PC-3 (cell line): ENCODE data around the gene PZP. TPM values are rescaled to one million over a fixed set of nuclear protein-coding genes. Genes with fewer than 3 reads are reported as not detected.
"Not testable (repeated sequence)": the region's sequence is repeated elsewhere in the genome, so short reads cannot be mapped to it uniquely, and the experiment has no call there.

Experiments used
- ATAC-seq: fragments of 200-7000 bp; cut with Tn5 transposase; 2 replicates; pipeline ENCODE4 v1.9.1; 2020; ENCODE audit warnings: mild to moderate bottlenecking, moderate library complexity
- BruUV-seq: library from RNA; stranded (reverse); fragments of 400-500 nt; replicated peaks from 2 replicates; lab custom pipeline; 2021; lab: Mats Ljungman, UMichigan
- CTCF ChIA-PET: fragments of 300-600 bp; sonication (Branson Sonifier 250); formaldehyde crosslinking; loops from one replicate; lab custom pipeline; 2022; ENCODE audit warnings: antibody characterized with exemption; lab: Charles Lee
- POLR2A ChIA-PET: fragments of 300-600 bp; sonication (Branson Sonifier 250); formaldehyde crosslinking; loops from one replicate; lab custom pipeline; 2022; ENCODE audit warnings: antibody characterized with exemption; ENCODE audit not compliant: unreplicated experiment; lab: Charles Lee
- DNase-seq: peaks from one replicate; pipeline ENCODE4 v3.0.0-alpha.2; 2015
- H2AFZ ChIP-seq: fragments of 300-600 bp; sonication (generic); 2 replicates; pipeline ENCODE4 v1.6.0; 2016; ENCODE audit warnings: antibody characterized with exemption, low read length
- H3F3A ChIP-seq: fragments of 300-600 bp; sonication (generic); one replicate; pipeline ENCODE4 v1.6.0; 2017; ENCODE audit warnings: antibody characterized with exemption, low read length, control low read depth, mild to moderate bottlenecking; ENCODE audit not compliant: unreplicated experiment
- H3K27ac ChIP-seq: fragments of 300-600 bp; sonication (generic); 2 replicates; pipeline ENCODE4 v1.5.1; 2016; ENCODE audit warnings: mild to moderate bottlenecking, low read length
- H3K27me3 ChIP-seq: fragments of 300-600 bp; sonication (generic); 2 replicates; pipeline ENCODE4 v1.6.1; 2016; ENCODE audit warnings: low read length, mixed read lengths
- H3K36me3 ChIP-seq: fragments of 300-600 bp; sonication (generic); 2 replicates; pipeline ENCODE4 v1.6.1; 2016; ENCODE audit warnings: low read depth, mixed run types, low read length, mixed read lengths
- H3K4me1 ChIP-seq: fragments of 300-600 bp; sonication (generic); 2 replicates; pipeline ENCODE4 v1.5.1; 2016; ENCODE audit warnings: low read length; ENCODE audit not compliant: insufficient read depth
- H3K4me2 ChIP-seq: fragments of 300-600 bp; sonication (generic); 2 replicates; pipeline ENCODE4 v1.6.0; 2016; ENCODE audit warnings: low read length
- H3K4me3 ChIP-seq: fragments of 300-600 bp; sonication (generic); 2 replicates; pipeline ENCODE4 v1.5.1; 2016; ENCODE audit warnings: mild to moderate bottlenecking, low read length, mixed read lengths
- H3K79me2 ChIP-seq: fragments of 300-600 bp; sonication (generic); 2 replicates; pipeline ENCODE4 v1.6.1; 2017; ENCODE audit warnings: low read length, mixed read lengths
- H3K9ac ChIP-seq: fragments of 300-600 bp; sonication (generic); 2 replicates; pipeline ENCODE4 v1.6.0; 2016; ENCODE audit warnings: mild to moderate bottlenecking, low read length
- H3K9me2 ChIP-seq: fragments of 300-600 bp; sonication (generic); replicated peaks from 2 replicates; pipeline ENCODE4 v1.6.1; 2016; ENCODE audit warnings: mixed run types, low read length, mixed read lengths
- H3K9me3 ChIP-seq: fragments of 300-600 bp; sonication (generic); 2 replicates; pipeline ENCODE4 v1.6.1; 2016; ENCODE audit warnings: low read length, mixed read lengths
- H4K20me1 ChIP-seq: fragments of 300-600 bp; sonication (generic); 2 replicates; pipeline ENCODE4 v1.6.1; 2016; ENCODE audit warnings: low read length, mixed read lengths
- CTCF ChIP-seq: fragments of 300-600 bp; sonication (generic); conservative IDR thresholded peaks from 2 replicates; pipeline ENCODE4 v1.5.1; 2017; ENCODE audit warnings: antibody characterized with exemption, low read depth, mild to moderate bottlenecking, low read length
- EZH2 ChIP-seq: fragments of 300-600 bp; sonication (generic); IDR thresholded peaks from one replicate; pipeline ENCODE4 v1.6.1; 2017; ENCODE audit warnings: antibody characterized with exemption, mild to moderate bottlenecking, low read length; ENCODE audit not compliant: unreplicated experiment
- EZH2phosphoT487 ChIP-seq: fragments of 300-600 bp; sonication (generic); IDR thresholded peaks from 2 replicates; pipeline ENCODE4 v1.6.1; 2018; ENCODE audit warnings: mild to moderate bottlenecking, antibody characterized with exemption, low read length, borderline replicate concordance
- intact Hi-C: fragments of 100-400 bp; cut with micrococcal nuclease; formaldehyde crosslinking; loops from 2 replicates; pipeline ENCODE4 v1.9.0; 2023
- total RNA-seq: library from RNA; depleted of rRNA; stranded (reverse); fragments of >200 nt; gene quantifications from 2 replicates; pipeline ENCODE4 v1.2.3, GENCODE V29; 2014

The PZP gene
- total RNA-seq, 1 experiment from 2014 or later, result not detected

DNA sequence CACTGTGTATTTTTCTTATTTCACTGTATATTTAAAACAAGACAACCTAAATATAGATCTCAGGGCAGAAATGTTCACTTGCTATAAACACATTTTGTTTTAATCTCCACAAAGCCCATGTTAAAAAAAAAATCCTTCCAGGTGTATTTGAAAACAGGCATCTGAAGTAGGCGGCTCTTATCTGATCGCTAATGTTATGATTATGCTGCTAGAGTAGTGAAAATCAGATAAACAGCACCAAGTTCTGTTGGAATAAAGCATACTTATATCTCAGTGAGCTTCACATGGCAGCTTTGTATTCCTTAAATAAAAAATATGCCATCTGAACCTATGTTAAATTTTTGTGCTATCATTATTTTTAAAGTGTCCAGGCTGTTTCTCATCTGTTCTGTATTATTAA lies 47.6 kb upstream of the PZP start:
- H3K4me1 ChIP-seq, result no peaks in the 10 kb centered on the region
- BruUV-seq, result no TSS peak
- no peaks in the 10 kb centered on the region for H3K9me3 ChIP-seq
- DNase-seq, result no peak
- H3K27ac ChIP-seq, result no peak overlapping the region
- no peak overlapping the region for H3K4me2 ChIP-seq
- no peak overlapping the region for H3K4me3 ChIP-seq
- H4K20me1 ChIP-seq, result no peaks in the 10 kb centered on the region
- no peak for TF ChIP-seq EZH2phosphoT487
- TF ChIP-seq CTCF, result no peak
- TF ChIP-seq EZH2, result no peak
- ATAC-seq, result no peak
- ChIA-PET CTCF (no interaction called here), POLR2A (no interaction called here)
- no peaks in the 10 kb centered on the region for H3K79me2 ChIP-seq
- no peak overlapping the region for H2AFZ ChIP-seq
- H3K9me2 ChIP-seq, result no peaks in the 10 kb centered on the region
- H3K9ac ChIP-seq, result no peak overlapping the region
- H3K36me3 ChIP-seq, result no peaks in the 10 kb centered on the region
- H3F3A ChIP-seq, result no peaks in the 10 kb centered on the region
- intact Hi-C loops, result no loop called here
- peaks cover 60% of the 10 kb centered on the region for H3K27me3 ChIP-seq

- ATAC-seq (no peak), DNase-seq (no peak)
- Histone ChIP-seq H3K4me1 (no peaks in the 10 kb centered on the region), H3K27me3 (peaks cover 45% of the 10 kb centered on the region), H3K36me3 (no peaks in the 10 kb centered on the region), H3F3A (no peaks in the 10 kb centered on the region), H3K9me3 (no peaks in the 10 kb centered on the region), H3K4me2 (no peak overlapping the region), H2AFZ (no peak overlapping the region), H3K4me3 (no peak overlapping the region), H3K9ac (no peak overlapping the region), H3K9me2 (no peaks in the 10 kb centered on the region), H3K27ac (no peak overlapping the region), H3K79me2 (no peaks in the 10 kb centered on the region), H4K20me1 (no peaks in the 10 kb centered on the region)
- POLR2A ChIA-PET, result no interaction called here
- intact Hi-C loops, result no loop called here
- TF ChIP-seq CTCF, result no peak
- no peak for TF ChIP-seq EZH2
- TF ChIP-seq EZH2phosphoT487, result no peak
- CTCF ChIA-PET, result no interaction called here
- no TSS peak for BruUV-seq
These were observed 45.3 kb upstream of the PZP start for GRCh38 chr12:9253464-9253863.

- CTCF ChIA-PET, H4K20me1 ChIP-seq, H3K4me1 ChIP-seq, H3K9me3 ChIP-seq, H3K4me3 ChIP-seq, ATAC-seq, H3K79me2 ChIP-seq, DNase-seq, H3K9me2 ChIP-seq, H3F3A ChIP-seq, H3K9ac ChIP-seq, H3K36me3 ChIP-seq, BruUV-seq, intact Hi-C loops, H3K27ac ChIP-seq, H3K4me2 ChIP-seq, H2AFZ ChIP-seq, POLR2A ChIA-PET: not testable (repeated sequence)
- H3K27me3 ChIP-seq, result peaks cover 48% of the 10 kb centered on the region
These were observed 44.6 kb upstream of the PZP start for GRCh38 chr12:9252791-9253190.
